GM19043 (cell line): ENCODE results near the gene LRRC74B.

Source experiments
- ATAC-seq: cut with Tn5 transposase; IDR thresholded peaks from one replicate; pipeline ENCODE4 v1.9.1; 2021; ENCODE audit warnings: low read depth; ENCODE audit not compliant: unreplicated experiment

The LRRC74B gene

DNA sequence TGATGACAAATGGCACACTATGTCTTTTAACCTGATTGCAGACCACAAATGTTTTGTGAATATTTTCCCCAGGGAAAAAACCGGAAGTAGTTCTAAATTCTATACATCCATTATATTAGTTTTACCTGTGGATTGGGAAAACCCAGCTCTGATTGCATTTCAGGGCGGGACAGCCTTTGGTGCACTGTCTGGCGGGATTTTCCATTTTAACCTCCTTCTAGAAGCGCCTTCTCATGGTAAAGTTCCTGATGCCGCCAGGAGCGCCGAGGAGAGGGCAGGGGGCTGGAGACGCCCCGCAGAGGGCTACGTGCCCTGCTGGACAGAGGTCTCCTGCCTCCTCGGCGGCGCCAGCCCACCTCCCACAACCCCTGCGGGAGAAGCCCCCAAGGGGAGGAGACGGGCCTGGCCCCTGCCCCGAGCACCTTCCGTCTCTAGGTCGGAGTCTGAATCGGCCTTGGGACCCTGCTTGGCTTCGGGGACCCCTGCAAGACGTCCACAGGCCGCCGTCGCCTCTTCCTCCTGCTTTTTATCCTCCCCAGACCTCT is 32.0 kb upstream of the LRRC74B start:
- ATAC-seq, result no peak

DNA sequence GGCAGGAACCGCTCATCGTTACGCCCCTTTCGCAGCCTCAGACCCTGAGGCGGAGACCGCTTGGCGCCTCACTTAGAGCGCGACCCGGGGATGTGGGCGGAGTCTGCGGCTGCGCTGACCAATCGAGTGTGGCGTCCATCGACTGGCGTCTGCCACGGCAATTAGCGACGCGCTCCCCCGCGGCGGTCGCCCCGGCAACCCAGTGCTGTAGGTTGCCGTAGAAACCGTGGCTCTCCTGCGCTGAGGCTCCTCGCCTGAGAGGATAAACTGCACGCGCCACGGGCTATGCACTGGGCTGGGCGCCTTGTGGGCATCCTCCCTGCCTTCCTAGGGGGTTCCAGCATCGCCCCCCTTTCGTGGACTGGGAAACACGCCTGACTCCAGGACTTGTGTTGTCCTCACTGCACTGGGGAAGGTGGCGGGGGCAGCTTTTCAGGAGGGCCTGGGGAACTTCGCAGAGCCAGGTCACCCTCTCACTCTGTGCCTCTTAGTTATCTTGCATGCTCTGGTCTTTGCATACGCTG is 31.5 kb upstream of the LRRC74B start:
- ATAC-seq, result peak; percentile 88

DNA sequence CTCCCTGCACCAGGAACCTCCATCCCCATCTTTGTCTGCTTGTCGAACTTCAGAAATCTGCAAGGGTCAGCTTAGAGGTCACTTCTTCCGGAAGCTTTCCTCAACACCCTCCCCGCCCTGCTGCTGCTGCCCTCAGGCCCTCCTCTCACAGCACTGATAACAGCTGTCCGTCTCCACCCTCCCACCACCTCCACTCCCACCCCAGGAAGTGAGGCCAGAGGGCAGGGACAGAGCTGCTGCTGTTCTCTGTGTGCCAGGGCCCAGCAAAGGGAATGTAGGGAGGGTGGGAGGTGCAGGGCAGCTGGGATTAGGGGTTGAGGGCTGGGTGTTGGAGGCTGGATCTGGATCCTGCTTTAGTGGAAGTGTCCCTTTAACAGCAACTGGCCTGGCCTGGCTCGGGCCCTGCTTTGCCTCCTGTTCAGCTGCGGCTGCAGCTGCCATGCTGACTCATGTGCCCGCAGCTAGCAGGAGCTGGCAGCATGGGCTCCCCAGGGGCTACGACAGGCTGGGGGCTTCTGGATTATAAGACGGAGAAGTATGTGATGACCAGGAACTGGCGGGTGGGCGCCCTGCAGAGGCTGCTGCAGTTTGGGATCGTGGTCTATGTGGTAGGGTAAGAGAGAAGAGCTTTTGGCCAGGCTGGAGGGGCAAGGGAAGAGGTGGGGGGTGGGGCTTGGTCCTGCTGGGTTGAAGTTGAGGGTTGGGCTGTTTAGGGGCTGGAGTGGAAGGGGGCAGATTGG is 30.9 kb upstream of the LRRC74B start, which contains the start of gene P2RX6:
Gene P2RX6 (plus strand): TSS at position 440 of the 740 bp plus-strand sequence. CDS start 10 bp downstream, at position 450.
- no peak for ATAC-seq

DNA sequence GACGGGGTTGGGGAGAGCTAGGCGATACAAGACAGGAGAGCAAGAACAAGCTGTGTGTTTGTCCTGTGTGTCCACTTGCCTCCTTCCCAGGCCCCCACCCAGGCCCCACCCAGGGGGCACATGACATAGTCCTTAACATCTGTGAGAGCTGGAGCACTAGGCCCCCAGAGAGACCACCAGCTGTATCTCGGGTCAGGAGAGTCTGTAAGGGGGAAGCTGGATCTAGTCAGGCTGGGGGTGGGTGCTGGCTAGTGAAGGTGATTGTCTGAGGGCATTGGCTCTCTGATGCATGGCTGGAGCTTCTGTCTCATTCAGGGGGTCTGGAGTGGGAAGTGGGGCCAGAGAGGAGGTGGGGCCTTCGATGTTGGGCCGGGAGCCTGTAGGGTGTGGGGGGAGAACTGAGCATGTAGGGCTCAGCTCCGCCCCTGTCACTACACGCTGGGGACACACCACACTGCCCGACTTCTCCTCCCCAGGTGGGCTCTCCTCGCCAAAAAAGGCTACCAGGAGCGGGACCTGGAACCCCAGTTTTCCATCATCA is 30.2 kb upstream of the LRRC74B start:
- no peak for ATAC-seq

DNA sequence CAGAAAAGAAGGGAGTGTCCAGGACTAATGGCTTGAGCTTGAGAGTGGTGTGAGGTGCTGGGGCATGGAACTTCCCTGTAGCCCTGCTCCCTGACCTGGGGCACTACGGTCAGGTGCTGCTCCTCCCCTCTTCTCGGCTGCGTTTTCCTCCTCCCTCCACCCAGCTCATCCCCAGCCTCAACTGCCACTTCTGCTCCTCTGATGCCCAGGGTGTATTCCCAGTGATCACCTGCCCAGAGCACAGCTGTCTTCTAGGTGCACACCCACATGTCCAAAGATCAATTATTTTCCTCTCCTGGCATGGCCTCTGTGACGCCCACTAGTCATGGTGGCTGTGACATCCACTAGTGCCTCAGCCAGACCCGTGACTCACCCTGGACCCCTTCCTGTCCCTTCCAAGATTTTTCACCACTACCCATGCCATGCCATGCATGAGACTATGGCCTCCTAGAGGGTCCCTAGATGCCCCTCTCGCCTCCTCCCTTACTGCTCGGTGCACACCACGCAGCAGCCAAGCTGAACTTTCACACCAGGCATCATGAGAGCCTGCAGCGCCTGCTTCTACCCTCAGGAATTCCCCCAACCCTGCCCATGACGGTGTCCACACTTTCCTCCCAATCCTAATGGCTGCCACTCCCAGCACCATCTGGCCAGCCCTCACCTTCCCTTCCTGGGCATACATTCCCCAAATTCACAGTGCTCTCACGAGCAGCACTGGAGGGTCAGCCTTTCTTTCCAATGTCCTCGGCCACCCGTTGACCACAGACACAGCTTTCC is 28.9 kb upstream of the LRRC74B start:
- ATAC-seq, result no peak

DNA sequence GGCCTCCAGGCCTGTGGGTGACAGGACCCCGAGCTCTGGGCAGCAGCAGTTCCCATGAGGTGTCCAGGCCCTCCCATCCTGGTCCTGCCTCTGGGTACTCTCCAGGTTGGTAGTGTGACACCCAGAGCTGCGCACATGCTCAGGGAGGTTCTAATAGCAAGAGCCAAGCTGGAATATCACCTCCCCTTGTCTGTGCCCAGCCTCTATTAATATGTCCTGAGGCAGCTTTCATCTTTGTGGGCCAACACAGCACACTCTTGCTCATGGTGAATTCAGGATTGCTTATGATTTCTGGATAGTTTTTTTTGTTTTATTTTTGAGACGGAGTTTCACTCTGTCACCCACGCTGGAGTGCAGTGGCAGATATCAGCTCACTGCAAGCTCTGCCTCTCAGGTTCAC is 27.4 kb upstream of the LRRC74B start:
- ATAC-seq, result no peak

DNA sequence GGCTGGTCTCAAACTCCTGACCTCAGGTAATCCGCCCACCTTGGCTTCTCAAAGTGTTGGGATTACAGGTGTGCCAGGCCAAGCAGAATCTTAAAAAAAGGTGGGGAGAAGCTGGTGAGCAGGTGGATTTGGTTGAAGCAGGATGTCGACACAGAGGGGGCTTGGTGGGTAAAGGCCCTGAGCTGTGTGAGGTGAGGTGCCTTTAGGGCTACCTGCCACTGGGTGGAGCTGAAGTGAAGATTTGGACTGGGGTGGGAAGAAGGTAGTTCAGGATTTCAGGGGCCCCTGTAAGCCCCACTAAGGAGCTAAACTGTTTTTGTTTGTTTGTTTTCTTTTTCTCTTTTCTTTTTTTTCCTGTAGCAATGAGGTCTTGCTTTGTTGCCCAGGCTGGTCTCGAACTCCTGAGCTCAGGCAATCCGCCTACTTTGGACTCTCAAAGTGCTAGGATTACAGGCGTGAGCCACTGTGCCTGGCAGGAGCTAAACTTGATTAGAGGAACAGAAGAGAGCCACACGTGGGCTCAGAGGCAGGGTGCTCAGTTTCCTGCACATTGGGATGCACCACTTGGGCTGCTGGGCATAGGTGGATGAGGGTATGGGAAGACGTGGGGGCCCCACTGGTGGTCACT is 24.8 kb upstream of the LRRC74B start:
- no peak for ATAC-seq

DNA sequence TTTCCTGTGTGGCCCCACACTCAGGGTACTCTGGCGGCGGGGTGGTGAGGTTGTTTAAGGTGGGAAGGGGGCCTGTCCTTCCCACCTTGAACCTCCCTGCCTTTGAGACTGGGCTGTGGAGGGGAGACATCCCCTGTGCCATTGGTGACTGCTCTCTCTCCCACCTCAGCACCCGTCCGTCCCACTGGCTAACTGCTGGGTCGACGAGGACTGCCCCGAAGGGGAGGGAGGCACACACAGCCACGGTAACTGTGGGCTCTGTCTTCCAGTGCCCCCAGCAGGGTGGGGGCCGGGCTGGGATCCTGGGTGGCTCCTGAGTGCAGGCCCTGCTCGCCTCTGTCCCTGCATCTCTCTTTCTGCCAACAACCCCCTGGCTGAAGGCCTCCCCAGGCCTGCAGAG is 23.2 kb upstream of the LRRC74B start:
- ATAC-seq, result no peak

DNA sequence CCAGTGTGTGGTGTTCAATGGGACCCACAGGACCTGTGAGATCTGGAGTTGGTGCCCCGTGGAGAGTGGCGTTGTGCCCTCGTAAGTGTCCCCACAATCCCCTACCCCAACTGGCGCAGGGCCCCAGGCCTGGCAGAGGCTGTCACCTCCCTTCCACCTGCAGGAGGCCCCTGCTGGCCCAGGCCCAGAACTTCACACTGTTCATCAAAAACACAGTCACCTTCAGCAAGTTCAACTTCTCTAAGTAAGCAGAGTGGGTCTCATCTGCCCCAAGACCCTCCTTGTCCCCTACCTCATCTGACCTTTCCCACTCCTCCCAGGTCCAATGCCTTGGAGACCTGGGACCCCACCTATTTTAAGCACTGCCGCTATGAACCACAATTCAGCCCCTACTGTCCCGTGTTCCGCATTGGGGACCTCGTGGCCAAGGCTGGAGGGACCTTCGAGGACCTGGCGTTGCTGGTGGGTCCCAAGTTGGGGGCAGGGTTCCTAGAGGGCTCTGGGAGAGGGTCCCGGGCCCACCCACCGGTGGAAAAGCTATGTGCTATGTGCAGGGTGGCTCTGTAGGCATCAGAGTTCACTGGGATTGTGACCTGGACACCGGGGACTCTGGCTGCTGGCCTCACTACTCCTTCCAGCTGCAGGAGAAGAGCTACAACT is 22.7 kb upstream of the LRRC74B start:
- no peak for ATAC-seq

DNA sequence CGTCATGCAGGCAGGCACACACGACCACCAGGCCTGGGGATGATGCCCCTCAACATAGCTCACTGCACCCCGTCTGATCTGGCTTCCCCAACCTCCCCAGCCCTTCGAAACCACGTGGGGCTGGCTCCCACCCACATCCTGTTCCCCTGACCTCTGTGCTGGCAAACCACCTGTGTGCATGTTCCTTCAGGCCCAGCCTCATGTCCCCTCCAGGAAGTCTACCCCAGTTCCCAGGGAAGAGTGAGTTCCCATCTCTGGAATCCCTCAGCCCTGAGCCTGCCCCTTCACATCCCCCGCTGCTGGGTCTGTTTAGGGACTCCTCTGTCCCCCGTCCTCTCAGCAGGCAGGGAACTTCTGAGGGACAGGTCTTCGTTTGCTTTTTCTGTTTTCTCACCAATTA is 20.5 kb upstream of the LRRC74B start:
- ATAC-seq, result no peak

DNA sequence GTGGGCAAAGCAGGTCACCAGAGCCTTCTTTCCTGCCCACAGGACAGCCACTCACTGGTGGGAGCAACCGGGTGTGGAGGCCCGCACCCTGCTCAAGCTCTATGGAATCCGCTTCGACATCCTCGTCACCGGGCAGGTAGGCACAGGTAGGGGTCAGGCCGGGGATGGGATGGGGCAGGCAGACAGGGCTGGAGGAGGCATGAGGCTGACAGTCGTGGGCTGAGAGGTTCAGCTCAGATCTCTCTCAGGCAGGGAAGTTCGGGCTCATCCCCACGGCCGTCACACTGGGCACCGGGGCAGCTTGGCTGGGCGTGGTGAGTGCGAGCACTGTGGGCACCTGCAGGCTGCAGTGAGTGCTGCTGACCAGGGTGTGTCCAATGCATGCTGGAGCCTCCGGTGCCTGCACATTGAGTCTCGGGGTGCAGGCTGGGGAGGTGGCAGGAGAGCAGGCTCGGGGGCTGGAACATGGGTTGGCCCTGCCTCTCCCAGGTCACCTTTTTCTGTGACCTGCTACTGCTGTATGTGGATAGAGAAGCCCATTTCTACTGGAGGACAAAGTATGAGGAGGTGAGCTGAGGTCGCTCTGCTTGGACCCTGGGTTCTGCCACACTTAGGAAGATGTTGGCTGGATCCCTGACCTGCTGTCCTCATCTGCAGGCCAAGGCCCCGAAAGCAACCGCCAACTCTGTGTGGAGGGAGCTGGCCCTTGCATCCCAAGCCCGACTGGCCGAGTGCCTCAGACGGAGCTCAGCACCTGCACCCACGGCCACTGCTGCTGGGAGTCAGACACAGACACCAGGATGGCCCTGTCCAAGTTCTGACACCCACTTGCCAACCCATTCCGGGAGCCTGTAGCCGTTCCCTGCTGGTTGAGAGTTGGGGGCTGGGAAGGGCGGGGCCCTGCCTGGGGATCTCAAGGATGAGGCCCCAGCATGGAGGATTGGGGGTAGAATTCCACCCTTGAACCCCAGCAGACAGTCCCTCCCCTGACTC is 19.7 kb upstream of the LRRC74B start:
- ATAC-seq, result no peak

DNA sequence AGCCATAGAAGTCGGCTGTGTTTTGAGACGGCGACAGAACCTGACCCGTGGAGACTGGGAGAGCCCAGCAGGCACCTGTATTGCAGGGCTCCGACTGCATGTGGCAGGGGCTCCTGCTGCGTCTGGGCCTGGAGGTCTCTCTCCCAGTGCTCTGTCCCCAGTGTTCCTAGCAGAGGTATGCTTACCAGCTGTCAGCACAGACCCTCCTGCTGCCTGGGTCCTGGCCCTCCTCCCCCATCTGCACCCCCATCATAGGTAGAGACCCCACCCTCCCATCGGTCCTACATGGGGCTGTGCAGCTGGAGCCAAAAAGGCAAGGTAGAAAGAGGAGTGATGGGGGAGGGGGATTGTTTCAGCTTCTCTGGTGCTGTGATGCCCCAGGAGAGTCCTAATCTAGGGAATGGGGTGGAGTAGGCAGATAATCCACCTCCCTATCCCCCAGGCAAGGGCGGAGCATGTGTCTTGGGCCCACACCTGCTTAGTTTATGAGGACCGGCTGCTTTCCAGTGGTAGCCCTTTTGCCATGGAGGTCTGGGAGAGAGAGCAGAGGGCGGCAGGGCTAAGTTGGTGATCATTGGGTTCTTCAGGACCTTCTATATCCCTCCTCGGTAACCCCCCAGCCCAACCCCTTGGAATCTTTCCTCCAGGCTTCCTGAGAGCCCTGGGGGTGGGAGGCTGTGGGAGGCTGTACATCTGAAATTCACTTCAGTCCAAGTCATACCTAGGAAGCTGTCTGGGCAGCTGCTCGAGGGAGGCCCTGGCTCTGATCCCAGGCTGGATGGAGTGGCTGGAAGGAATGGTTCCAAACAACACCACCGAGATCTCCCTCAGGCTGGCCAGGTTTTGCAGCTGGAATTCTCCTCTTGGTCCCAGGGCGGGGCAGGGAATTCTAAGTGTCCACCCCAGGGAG is 18.7 kb upstream of the LRRC74B start:
- ATAC-seq, result no peak

DNA sequence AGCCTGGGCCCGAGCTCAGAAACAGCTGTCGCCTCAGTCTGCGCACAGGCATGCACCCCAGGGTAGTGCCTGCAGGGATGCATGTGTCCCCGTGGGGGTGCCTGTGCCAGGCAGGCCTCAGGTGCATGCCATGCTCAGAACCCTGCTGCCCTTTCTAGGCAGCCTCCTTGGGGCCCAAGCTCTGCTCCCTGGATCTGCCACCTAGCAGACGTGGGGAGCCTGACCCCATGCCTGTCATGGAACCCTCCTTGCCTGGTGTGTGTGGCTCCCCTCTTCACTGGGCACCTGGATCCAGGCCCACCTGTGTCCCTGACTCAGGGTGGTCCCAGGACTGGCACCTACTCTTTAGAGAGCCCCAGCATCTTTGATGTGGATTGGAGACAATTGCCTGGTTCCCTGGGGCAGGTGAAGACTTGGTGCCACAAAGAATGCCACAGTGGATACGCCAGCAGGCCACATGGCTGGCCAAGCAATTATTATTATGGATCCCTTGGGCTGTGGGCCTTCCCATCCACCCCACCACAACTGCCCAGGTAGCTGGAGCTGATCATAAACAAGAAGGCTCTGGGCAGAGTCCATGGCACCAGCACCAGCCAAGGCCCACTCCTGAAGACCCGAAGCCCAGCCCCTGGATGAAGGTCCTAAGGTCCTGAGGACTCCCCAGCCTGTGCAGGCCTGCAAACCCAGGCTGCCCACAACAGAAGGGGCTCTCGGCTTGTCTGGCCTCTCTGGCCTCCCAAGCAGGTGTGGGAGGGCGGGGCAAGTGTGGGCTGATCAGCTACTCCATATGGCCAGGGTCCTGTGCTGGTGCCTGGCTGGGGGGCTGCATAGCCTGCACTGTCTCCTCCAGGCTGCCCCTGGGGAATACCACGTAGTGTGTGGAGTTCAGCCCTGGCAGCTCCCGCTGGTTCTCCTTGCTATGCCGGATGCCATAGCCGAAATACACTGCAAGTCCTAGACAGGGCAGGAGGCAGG is 17.2 kb upstream of the LRRC74B start:
- no peak for ATAC-seq

DNA sequence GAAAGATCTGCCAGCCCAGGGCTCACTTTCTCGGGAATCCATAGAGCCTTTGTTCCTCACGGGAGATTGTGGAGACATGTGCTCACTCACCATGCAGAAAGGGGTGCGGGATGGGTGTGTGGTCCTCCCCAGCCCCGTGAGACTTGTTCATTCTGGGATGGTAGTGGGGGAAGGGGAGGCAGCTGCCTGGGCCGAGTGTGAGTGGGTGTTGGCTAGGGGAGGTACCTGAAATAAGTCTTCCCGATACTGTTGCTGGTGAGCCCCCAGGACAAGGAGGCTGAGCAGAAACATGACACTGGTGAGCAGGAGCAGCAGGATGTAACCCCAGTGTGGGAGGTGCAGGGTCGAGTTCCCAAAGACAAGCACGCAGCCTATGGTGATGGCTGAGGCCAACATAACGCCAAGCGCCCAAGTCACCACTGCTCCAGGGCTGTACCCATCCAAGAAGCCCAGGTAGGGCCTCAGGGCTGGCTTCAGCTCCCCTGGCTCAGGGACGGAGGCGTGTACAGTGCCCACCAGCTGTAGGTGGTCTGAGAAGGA is 16.2 kb upstream of the LRRC74B start:
- no peak for ATAC-seq

DNA sequence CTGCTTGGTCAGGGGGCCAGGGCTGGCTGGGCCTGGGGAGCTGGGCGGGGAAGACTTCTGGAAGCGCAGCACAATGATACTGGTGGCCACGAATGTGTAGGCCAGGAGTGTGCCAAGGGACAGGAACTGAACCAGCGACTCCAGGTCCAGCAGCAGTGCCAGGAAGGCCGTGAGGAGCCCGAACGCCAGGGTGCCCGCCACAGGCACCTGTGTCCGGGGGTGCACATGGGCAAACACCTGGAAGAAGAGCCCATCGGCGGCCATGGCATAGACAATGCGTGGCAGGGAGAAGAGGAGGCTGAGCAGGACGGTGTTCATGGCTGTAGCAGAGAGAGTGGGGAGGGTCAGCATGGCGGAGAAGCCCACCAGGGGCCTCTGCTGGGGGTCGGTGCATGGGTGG is 15.7 kb upstream of the LRRC74B start:
- no peak for ATAC-seq
